PC-3 (cell line): Measurements from ENCODE around the gene C2orf15. TPM values are rescaled to one million over a fixed set of nuclear protein-coding genes. Genes with fewer than 3 reads are reported as not detected.
A peak's percentile ranks its signal among the peaks of the same experiment; 100 is the strongest.

ENCODE experiments used
- ATAC-seq: fragments of 200-7000 bp; cut with Tn5 transposase; 2 replicates; pipeline ENCODE4 v1.9.1; 2020; ENCODE audit warnings: mild to moderate bottlenecking, moderate library complexity
- BruUV-seq: library from RNA; stranded (reverse); fragments of 400-500 nt; replicated peaks from 2 replicates; lab custom pipeline; 2021; lab: Mats Ljungman, UMichigan
- CTCF ChIA-PET: fragments of 300-600 bp; sonication (Branson Sonifier 250); formaldehyde crosslinking; loops from one replicate; lab custom pipeline; 2022; ENCODE audit warnings: antibody characterized with exemption; lab: Charles Lee
- POLR2A ChIA-PET: fragments of 300-600 bp; sonication (Branson Sonifier 250); formaldehyde crosslinking; loops from one replicate; lab custom pipeline; 2022; ENCODE audit warnings: antibody characterized with exemption; ENCODE audit not compliant: unreplicated experiment; lab: Charles Lee
- DNase-seq: peaks from one replicate; pipeline ENCODE4 v3.0.0-alpha.2; 2015
- H2AFZ ChIP-seq: fragments of 300-600 bp; sonication (generic); 2 replicates; pipeline ENCODE4 v1.6.0; 2016; ENCODE audit warnings: antibody characterized with exemption, low read length
- H3F3A ChIP-seq: fragments of 300-600 bp; sonication (generic); one replicate; pipeline ENCODE4 v1.6.0; 2017; ENCODE audit warnings: antibody characterized with exemption, low read length, control low read depth, mild to moderate bottlenecking; ENCODE audit not compliant: unreplicated experiment
- H3K27ac ChIP-seq: fragments of 300-600 bp; sonication (generic); 2 replicates; pipeline ENCODE4 v1.5.1; 2016; ENCODE audit warnings: mild to moderate bottlenecking, low read length
- H3K27me3 ChIP-seq: fragments of 300-600 bp; sonication (generic); 2 replicates; pipeline ENCODE4 v1.6.1; 2016; ENCODE audit warnings: low read length, mixed read lengths
- H3K36me3 ChIP-seq: fragments of 300-600 bp; sonication (generic); 2 replicates; pipeline ENCODE4 v1.6.1; 2016; ENCODE audit warnings: low read depth, mixed run types, low read length, mixed read lengths
- H3K4me1 ChIP-seq: fragments of 300-600 bp; sonication (generic); 2 replicates; pipeline ENCODE4 v1.5.1; 2016; ENCODE audit warnings: low read length; ENCODE audit not compliant: insufficient read depth
- H3K4me2 ChIP-seq: fragments of 300-600 bp; sonication (generic); 2 replicates; pipeline ENCODE4 v1.6.0; 2016; ENCODE audit warnings: low read length
- H3K4me3 ChIP-seq: fragments of 300-600 bp; sonication (generic); 2 replicates; pipeline ENCODE4 v1.5.1; 2016; ENCODE audit warnings: mild to moderate bottlenecking, low read length, mixed read lengths
- H3K79me2 ChIP-seq: fragments of 300-600 bp; sonication (generic); 2 replicates; pipeline ENCODE4 v1.6.1; 2017; ENCODE audit warnings: low read length, mixed read lengths
- H3K9ac ChIP-seq: fragments of 300-600 bp; sonication (generic); 2 replicates; pipeline ENCODE4 v1.6.0; 2016; ENCODE audit warnings: mild to moderate bottlenecking, low read length
- H3K9me2 ChIP-seq: fragments of 300-600 bp; sonication (generic); replicated peaks from 2 replicates; pipeline ENCODE4 v1.6.1; 2016; ENCODE audit warnings: mixed run types, low read length, mixed read lengths
- H3K9me3 ChIP-seq: fragments of 300-600 bp; sonication (generic); 2 replicates; pipeline ENCODE4 v1.6.1; 2016; ENCODE audit warnings: low read length, mixed read lengths
- H4K20me1 ChIP-seq: fragments of 300-600 bp; sonication (generic); 2 replicates; pipeline ENCODE4 v1.6.1; 2016; ENCODE audit warnings: low read length, mixed read lengths
- EZH2 ChIP-seq: fragments of 300-600 bp; sonication (generic); IDR thresholded peaks from one replicate; pipeline ENCODE4 v1.6.1; 2017; ENCODE audit warnings: antibody characterized with exemption, mild to moderate bottlenecking, low read length; ENCODE audit not compliant: unreplicated experiment
- EZH2phosphoT487 ChIP-seq: fragments of 300-600 bp; sonication (generic); IDR thresholded peaks from 2 replicates; pipeline ENCODE4 v1.6.1; 2018; ENCODE audit warnings: mild to moderate bottlenecking, antibody characterized with exemption, low read length, borderline replicate concordance
- intact Hi-C: fragments of 100-400 bp; cut with micrococcal nuclease; formaldehyde crosslinking; loops from 2 replicates; pipeline ENCODE4 v1.9.0; 2023
- total RNA-seq: library from RNA; depleted of rRNA; stranded (reverse); fragments of >200 nt; gene quantifications from 2 replicates; pipeline ENCODE4 v1.2.3, GENCODE V29; 2014
- TF ChIP-seq, protein P1 (sequence below): fragments of 300-600 bp; sonication (generic); conservative IDR thresholded peaks from 2 replicates; pipeline ENCODE4 v1.5.1; 2017; ENCODE audit warnings: antibody characterized with exemption, low read depth, mild to moderate bottlenecking, low read length

The C2orf15 gene
- total RNA-seq, 1 experiment from 2014 or later, result 4.4 TPM

DNA sequence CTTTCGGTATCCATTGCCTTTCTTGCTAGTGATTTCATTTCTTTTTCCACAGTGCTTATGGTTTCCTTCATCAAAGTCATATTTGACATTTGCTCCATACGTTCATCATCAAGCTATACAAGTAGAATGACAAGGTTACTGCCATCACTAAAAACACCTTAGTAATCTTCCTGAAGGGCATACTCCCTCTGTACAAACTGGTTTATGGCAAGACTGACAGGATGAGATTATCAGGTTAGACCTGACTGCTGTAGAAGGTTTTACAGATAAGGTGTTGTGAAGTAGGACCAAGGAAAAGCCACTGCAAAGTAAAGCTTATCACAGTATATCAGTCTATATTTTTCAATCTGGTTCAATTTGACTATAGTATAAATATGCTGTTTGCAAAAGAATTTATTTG is 37.5 kb upstream of the C2orf15 start:
- Histone ChIP-seq H2AFZ (no peak overlapping the region), H3K9me3 (no peaks in the 10 kb centered on the region), H3K36me3 (no peaks in the 10 kb centered on the region), H3K4me2 (no peak overlapping the region), H3K27me3 (no peaks in the 10 kb centered on the region), H3K79me2 (no peaks in the 10 kb centered on the region), H3F3A (no peaks in the 10 kb centered on the region), H3K9ac (no peak overlapping the region), H4K20me1 (no peaks in the 10 kb centered on the region), H3K27ac (no peak overlapping the region), H3K4me3 (no peak overlapping the region), H3K4me1 (peaks cover 6% of the 10 kb centered on the region; the same call in 1 of the 2 replicates), H3K9me2 (no peaks in the 10 kb centered on the region)
- ATAC-seq (no peak), DNase-seq (no peak)
- no TSS peak for BruUV-seq
- no peak for TF ChIP-seq EZH2
- TF ChIP-seq, protein P1, sequence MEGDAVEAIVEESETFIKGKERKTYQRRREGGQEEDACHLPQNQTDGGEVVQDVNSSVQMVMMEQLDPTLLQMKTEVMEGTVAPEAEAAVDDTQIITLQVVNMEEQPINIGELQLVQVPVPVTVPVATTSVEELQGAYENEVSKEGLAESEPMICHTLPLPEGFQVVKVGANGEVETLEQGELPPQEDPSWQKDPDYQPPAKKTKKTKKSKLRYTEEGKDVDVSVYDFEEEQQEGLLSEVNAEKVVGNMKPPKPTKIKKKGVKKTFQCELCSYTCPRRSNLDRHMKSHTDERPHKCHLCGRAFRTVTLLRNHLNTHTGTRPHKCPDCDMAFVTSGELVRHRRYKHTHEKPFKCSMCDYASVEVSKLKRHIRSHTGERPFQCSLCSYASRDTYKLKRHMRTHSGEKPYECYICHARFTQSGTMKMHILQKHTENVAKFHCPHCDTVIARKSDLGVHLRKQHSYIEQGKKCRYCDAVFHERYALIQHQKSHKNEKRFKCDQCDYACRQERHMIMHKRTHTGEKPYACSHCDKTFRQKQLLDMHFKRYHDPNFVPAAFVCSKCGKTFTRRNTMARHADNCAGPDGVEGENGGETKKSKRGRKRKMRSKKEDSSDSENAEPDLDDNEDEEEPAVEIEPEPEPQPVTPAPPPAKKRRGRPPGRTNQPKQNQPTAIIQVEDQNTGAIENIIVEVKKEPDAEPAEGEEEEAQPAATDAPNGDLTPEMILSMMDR, result no peak
- CTCF ChIA-PET, result no interaction called here
- POLR2A ChIA-PET, result no interaction called here
- intact Hi-C loops, result no loop called here

- TF ChIP-seq, protein P1, result no peak
- TF ChIP-seq EZH2phosphoT487 (no peak), EZH2 (no peak)
Measured at GRCh38 chr2:99106913-99107312, 34.6 kb upstream of the C2orf15 start.

GRCh38 chr2:99111236-99111635 is 30.3 kb upstream of the C2orf15 start:
- ATAC-seq (no peak), DNase-seq (no peak)
- H3K9me2 ChIP-seq, result no peaks in the 10 kb centered on the region
- H3K27ac ChIP-seq, result no peak overlapping the region
- no peak overlapping the region for H3K4me2 ChIP-seq
- H3K4me1 ChIP-seq, result peaks cover 6% of the 10 kb centered on the region; the same call in 1 of the 2 replicates
- no peaks in the 10 kb centered on the region for H3K79me2 ChIP-seq
- intact Hi-C loops, result no loop called here
- POLR2A ChIA-PET, result no interaction called here
- no peaks in the 10 kb centered on the region for H3K36me3 ChIP-seq
- TF ChIP-seq EZH2phosphoT487, result no peak
- TF ChIP-seq, protein P1, result no peak
- H3K27me3 ChIP-seq, result no peaks in the 10 kb centered on the region
- no peak overlapping the region for H2AFZ ChIP-seq
- H3K9ac ChIP-seq, result no peak overlapping the region
- no peaks in the 10 kb centered on the region for H3F3A ChIP-seq
- no TSS peak for BruUV-seq
- no peaks in the 10 kb centered on the region for H3K9me3 ChIP-seq
- CTCF ChIA-PET, result no interaction called here
- no peaks in the 10 kb centered on the region for H4K20me1 ChIP-seq
- H3K4me3 ChIP-seq, result no peak overlapping the region

More at GRCh38 chr2:99106913-99107312, 34.6 kb upstream of the C2orf15 start:
- Histone ChIP-seq H3K4me1 (peaks cover 6% of the 10 kb centered on the region; the same call in 1 of the 2 replicates), H3K9me2 (no peaks in the 10 kb centered on the region), H3K36me3 (no peaks in the 10 kb centered on the region), H4K20me1 (no peaks in the 10 kb centered on the region), H3K9ac (no peak overlapping the region), H3K79me2 (no peaks in the 10 kb centered on the region), H3K27ac (no peak overlapping the region), H2AFZ (0 out of 2 replicates have a peak overlapping the region, but pooled peaks have one; percentile 3), H3K4me2 (no peak overlapping the region), H3F3A (no peaks in the 10 kb centered on the region), H3K27me3 (no peaks in the 10 kb centered on the region), H3K9me3 (no peaks in the 10 kb centered on the region), H3K4me3 (no peak overlapping the region)
- peak; percentile 33 for DNase-seq
- no peak for ATAC-seq
- ChIA-PET CTCF (no interaction called here), POLR2A (no interaction called here)
- intact Hi-C loops, result no loop called here
- BruUV-seq, result no TSS peak
